ENCODE results near the gene FITM1.

DNA sequence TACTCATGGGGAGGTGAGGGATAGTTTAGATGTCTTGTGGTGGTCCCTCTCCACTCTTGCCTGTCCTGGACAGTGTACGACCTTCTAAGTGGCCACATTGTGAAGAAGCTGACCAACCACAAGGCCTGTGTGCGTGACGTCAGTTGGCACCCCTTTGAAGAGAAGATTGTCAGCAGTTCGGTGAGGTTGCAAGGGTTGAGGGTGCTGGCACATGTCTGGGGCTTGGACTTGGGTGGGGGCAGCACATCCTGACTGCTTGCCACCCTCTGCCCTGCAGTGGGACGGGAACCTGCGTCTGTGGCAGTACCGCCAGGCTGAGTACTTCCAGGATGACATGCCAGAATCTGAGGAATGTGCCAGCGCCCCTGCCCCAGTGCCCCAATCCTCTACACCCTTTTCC, 7.6 kb upstream of the FITM1 start:
- TF ChIP-seq EP300 (IDR thresholded peaks at IDR 0.05; ENCODE audit: borderline replicate concordance) (no peak), ZBTB7A (IDR thresholded peaks at IDR 0.05; ENCODE audit: low read depth) (no peak), TCF12 (IDR thresholded peaks at IDR 0.05; ENCODE audit: low read depth) (no peak), TAF1 (IDR thresholded peaks at IDR 0.05; ENCODE audit: low read depth) (no peak), RAD21 (IDR thresholded peaks at IDR 0.05; ENCODE audit: low read depth) (no peak)
- TF ChIP-seq, protein P1, sequence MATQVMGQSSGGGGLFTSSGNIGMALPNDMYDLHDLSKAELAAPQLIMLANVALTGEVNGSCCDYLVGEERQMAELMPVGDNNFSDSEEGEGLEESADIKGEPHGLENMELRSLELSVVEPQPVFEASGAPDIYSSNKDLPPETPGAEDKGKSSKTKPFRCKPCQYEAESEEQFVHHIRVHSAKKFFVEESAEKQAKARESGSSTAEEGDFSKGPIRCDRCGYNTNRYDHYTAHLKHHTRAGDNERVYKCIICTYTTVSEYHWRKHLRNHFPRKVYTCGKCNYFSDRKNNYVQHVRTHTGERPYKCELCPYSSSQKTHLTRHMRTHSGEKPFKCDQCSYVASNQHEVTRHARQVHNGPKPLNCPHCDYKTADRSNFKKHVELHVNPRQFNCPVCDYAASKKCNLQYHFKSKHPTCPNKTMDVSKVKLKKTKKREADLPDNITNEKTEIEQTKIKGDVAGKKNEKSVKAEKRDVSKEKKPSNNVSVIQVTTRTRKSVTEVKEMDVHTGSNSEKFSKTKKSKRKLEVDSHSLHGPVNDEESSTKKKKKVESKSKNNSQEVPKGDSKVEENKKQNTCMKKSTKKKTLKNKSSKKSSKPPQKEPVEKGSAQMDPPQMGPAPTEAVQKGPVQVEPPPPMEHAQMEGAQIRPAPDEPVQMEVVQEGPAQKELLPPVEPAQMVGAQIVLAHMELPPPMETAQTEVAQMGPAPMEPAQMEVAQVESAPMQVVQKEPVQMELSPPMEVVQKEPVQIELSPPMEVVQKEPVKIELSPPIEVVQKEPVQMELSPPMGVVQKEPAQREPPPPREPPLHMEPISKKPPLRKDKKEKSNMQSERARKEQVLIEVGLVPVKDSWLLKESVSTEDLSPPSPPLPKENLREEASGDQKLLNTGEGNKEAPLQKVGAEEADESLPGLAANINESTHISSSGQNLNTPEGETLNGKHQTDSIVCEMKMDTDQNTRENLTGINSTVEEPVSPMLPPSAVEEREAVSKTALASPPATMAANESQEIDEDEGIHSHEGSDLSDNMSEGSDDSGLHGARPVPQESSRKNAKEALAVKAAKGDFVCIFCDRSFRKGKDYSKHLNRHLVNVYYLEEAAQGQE (IDR thresholded peaks at IDR 0.05; ENCODE audit: low read depth) = no peak
- TF ChIP-seq, protein P2, sequence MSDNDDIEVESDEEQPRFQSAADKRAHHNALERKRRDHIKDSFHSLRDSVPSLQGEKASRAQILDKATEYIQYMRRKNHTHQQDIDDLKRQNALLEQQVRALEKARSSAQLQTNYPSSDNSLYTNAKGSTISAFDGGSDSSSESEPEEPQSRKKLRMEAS (IDR thresholded peaks at IDR 0.05) = no peak

Data from Ishikawa (cell line).